WTC11 (cell line): ENCODE results near the gene EXOC6. TPM values are rescaled to one million over a fixed set of nuclear protein-coding genes. Genes with fewer than 3 reads are reported as not detected.

Experiments used
- ATAC-seq: fragments of 200-7000 bp; cut with Tn5 transposase; 2 replicates; pipeline ENCODE4 v1.10.0; 2021; ENCODE audit warnings: mild to moderate bottlenecking, moderate library complexity
- CTCF ChIA-PET: fragments of 300-600 bp; sonication (Branson Sonifier 250); formaldehyde crosslinking; loops from one replicate; lab custom pipeline; 2021; ENCODE audit warnings: antibody characterized with exemption; lab: Charles Lee
- POLR2A ChIA-PET: fragments of 350-600 bp; sonication (Branson Sonifier 250); formaldehyde crosslinking; loops from one replicate; lab custom pipeline; 2021; ENCODE audit warnings: antibody characterized with exemption; lab: Charles Lee
- DNase-seq: peaks from one replicate; pipeline ENCODE4 v3.0.0; 2021; ENCODE audit warnings: low spot score
- H3K27ac Mint-ChIP-seq: 2 replicates; pipeline ENCODE4 v1.8.0; 2021; ENCODE audit warnings: mixed read lengths
- H3K27me3 Mint-ChIP-seq: 2 replicates; pipeline ENCODE4 v1.8.0; 2021; ENCODE audit warnings: low read depth, mild to moderate bottlenecking, moderate library complexity, mixed read lengths
- H3K36me3 Mint-ChIP-seq: 2 replicates; pipeline ENCODE4 v1.8.0; 2021; ENCODE audit warnings: mixed read lengths
- H3K4me1 Mint-ChIP-seq: 2 replicates; pipeline ENCODE4 v1.8.0; 2022; ENCODE audit warnings: mixed read lengths
- H3K4me3 Mint-ChIP-seq: 2 replicates; pipeline ENCODE4 v1.8.0; 2021; ENCODE audit warnings: mild to moderate bottlenecking, moderate library complexity, mixed read lengths
- H3K9me3 Mint-ChIP-seq: 2 replicates; pipeline ENCODE4 v1.8.0; 2021; ENCODE audit warnings: mixed read lengths
- AFF4 ChIP-seq: sonication (generic); formaldehyde crosslinking; IDR thresholded peaks from 2 replicates; pipeline ENCODE4 v1.8.1; 2023; ENCODE audit warnings: mild to moderate bottlenecking, missing genetic modification reagents, borderline replicate concordance
- CREB1 ChIP-seq: sonication (generic); formaldehyde crosslinking; IDR thresholded peaks from 2 replicates; pipeline ENCODE4 v1.8.0; 2023; ENCODE audit warnings: mild to moderate bottlenecking, missing genetic modification reagents
- ETV6 ChIP-seq: sonication (generic); formaldehyde crosslinking; IDR thresholded peaks from 2 replicates; pipeline ENCODE4 v1.8.1; 2022; ENCODE audit warnings: mild to moderate bottlenecking, missing genetic modification reagents
- KAT7 ChIP-seq: sonication (generic); formaldehyde crosslinking; IDR thresholded peaks from 2 replicates; pipeline ENCODE4 v1.8.1; 2023; ENCODE audit warnings: missing genetic modification reagents, mild to moderate bottlenecking, borderline replicate concordance
- PREB ChIP-seq: sonication (generic); formaldehyde crosslinking; IDR thresholded peaks from 2 replicates; pipeline ENCODE4 v1.8.1; 2022; ENCODE audit warnings: mild to moderate bottlenecking, missing genetic modification reagents, moderate library complexity, borderline replicate concordance
- RORB ChIP-seq: fragments of 250-450 bp; sonication (Bioruptor Pico); IDR thresholded peaks from 2 replicates; pipeline ENCODE4 v1.9.0; 2021; ENCODE audit warnings: mild to moderate bottlenecking
- SMAD3 ChIP-seq: sonication (generic); formaldehyde crosslinking; IDR thresholded peaks from 2 replicates; pipeline ENCODE4 v1.8.0; 2022; ENCODE audit warnings: missing genetic modification reagents, mild to moderate bottlenecking, borderline replicate concordance
- SMAD4 ChIP-seq: sonication (generic); formaldehyde crosslinking; IDR thresholded peaks from 2 replicates; pipeline ENCODE4 v1.8.0; 2022; ENCODE audit warnings: mild to moderate bottlenecking, missing genetic modification reagents
- SOX15 ChIP-seq: fragments of 250-450 bp; sonication (Bioruptor Pico); IDR thresholded peaks from 2 replicates; pipeline ENCODE4 v1.9.0; 2021; ENCODE audit warnings: mild to moderate bottlenecking
- SP1 ChIP-seq: sonication (generic); formaldehyde crosslinking; conservative IDR thresholded peaks from 2 replicates; pipeline ENCODE4 v1.8.1; 2022; ENCODE audit warnings: missing genetic modification reagents
- TEAD1 ChIP-seq: sonication (generic); formaldehyde crosslinking; IDR thresholded peaks from 2 replicates; pipeline ENCODE4 v1.8.0; 2022; ENCODE audit warnings: mild to moderate bottlenecking, missing genetic modification reagents
- ZNF121 ChIP-seq: sonication (generic); formaldehyde crosslinking; IDR thresholded peaks from 2 replicates; pipeline ENCODE4 v1.8.0; 2023; ENCODE audit warnings: missing genetic modification reagents
- ZNF416 ChIP-seq: fragments of 250-450 bp; sonication (Bioruptor Pico); IDR thresholded peaks from 2 replicates; pipeline ENCODE4 v1.9.0; 2021; ENCODE audit warnings: mild to moderate bottlenecking, inconsistent platforms
- ZNF671 ChIP-seq: fragments of 250-450 bp; sonication (Bioruptor Pico); IDR thresholded peaks from 2 replicates; pipeline ENCODE4 v1.8.0; 2021; ENCODE audit warnings: mild to moderate bottlenecking
- total RNA-seq: library from RNA; stranded (reverse); gene quantifications from 3 replicates; pipeline ENCODE4 v1.2.3, GENCODE V29; 2021
- TF ChIP-seq, protein P1 (sequence below): fragments of 250-450 bp; sonication (Bioruptor Pico); IDR thresholded peaks from 2 replicates; pipeline ENCODE4 v1.9.0; 2021; ENCODE audit warnings: moderate library complexity, mild to moderate bottlenecking, inconsistent platforms, borderline replicate concordance
- TF ChIP-seq, protein P2 (sequence below): sonication (generic); formaldehyde crosslinking; conservative IDR thresholded peaks from 2 replicates; pipeline ENCODE4 v1.8.1; 2022; ENCODE audit warnings: mild to moderate bottlenecking, missing genetic modification reagents
- TF ChIP-seq, protein P3 (sequence below): fragments of 250-450 bp; sonication (Bioruptor Pico); IDR thresholded peaks from 2 replicates; pipeline ENCODE4 v1.8.0; 2021; ENCODE audit warnings: mild to moderate bottlenecking
- TF ChIP-seq, protein P4 (sequence below): sonication (generic); formaldehyde crosslinking; IDR thresholded peaks from 2 replicates; pipeline ENCODE4 v1.8.1; 2022; ENCODE audit warnings: missing genetic modification reagents, borderline replicate concordance

Gene EXOC6
- total RNA-seq, 1 experiment from 2014 or later: 5.0 TPM

DNA sequence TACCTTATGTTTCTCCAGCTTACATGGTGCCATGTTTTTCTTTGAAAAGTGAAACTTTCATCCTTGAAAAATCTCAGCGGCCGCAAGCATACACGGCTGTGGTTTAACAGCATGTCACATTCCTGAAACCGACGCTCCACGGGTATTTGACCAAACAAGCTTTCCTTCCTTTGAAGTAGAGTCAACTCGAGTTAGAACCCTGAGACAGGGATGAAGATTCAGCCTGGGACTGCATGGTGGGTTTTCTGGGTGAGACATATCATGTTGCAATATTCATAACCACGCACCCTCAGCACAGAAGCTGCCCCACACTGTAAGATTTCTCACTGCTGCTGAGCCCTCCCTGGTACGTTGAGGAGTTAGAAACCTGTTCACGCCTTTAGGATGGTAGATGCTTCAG is 233.5 kb downstream of the EXOC6 start (continued):
- TF ChIP-seq AFF4 (CRISPR knock-in tag) (no peak), SP1 (CRISPR knock-in tag) (no peak), SMAD4 (no peak)
- TF ChIP-seq, all 79 proteins: peak for 0

DNA sequence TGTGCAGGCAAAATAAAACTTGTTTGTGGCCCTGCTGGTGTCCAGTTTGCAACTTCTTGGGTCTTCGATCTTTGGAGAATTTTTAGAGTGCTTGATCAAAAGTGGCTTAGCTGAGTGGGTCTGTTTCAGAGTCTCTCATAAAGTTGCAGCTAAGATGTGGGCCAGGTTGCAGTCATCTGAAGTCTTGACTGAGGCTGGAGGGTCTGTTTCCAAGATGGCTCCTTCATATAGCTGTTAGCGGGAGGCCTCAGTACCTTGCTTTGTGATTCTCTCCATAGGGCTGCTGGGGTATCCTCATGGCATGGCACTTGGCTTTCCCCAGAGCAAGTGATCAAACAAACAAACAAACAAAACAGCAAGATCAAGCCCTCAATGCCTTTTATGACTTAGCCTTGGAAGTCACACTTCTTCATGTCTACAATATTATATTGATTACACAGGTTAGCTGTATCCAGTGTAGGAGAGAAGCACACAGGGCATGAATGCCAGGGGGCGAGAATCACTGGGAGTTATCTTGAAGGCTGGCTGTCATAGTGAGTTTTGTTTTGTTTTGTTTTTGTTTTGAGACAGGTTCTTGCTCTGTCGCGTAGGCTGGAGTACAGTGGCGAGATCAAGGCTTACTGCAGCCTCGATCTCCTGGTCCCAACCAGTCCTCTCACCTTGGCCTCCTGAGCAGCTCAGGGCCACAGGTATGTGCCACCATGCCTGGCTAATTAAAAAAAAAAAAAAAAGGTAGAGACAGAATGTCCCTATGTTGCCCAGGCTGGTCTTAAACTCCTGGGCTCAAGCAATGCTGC is 235.6 kb downstream of the EXOC6 start:
- CTCF ChIA-PET: no interaction called here
- H3K27ac Mint-ChIP-seq: no peak overlapping the region
- ATAC-seq: no peak

DNA sequence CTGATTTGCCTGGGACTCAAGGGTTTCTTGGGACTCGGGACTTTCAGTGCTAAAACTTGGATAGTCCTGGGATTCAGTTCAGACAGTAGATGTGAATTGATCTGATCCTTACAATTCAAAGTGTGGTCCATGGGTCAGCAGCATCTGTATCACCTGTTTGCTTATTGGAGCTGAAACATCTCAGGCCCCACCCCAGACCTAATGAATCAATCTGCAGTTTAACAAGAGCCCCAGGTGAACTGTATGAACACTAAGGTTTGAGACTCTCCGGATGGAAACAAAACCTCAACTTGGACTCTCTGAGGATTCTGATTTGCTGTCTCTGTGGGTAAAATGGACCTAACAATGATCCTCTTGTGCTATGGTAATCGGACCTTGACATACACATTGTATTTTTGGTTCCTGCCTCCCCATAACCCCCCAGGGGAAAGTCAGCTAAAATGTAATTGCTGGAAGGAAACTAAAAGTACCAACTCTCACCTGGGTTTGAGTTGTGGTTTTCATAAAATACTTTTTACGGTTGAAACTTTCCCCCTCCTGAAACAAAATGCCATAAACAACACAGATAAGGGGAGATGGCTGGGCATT is 237.0 kb downstream of the EXOC6 start:
- peaks cover 8% of the 10 kb centered on the region for H3K9me3 Mint-ChIP-seq
- peaks cover 7% of the 10 kb centered on the region for H3K27me3 Mint-ChIP-seq
- ATAC-seq (no peak), DNase-seq (no peak)
- ChIA-PET CTCF (no interaction called here), POLR2A (no interaction called here)
- no peak overlapping the region for H3K27ac Mint-ChIP-seq
- peaks cover 2% of the 10 kb centered on the region; the same call in 1 of the 2 replicates for H3K36me3 Mint-ChIP-seq
- H3K4me3 Mint-ChIP-seq: no peak overlapping the region
- peaks cover 35% of the 10 kb centered on the region for H3K4me1 Mint-ChIP-seq
- TF ChIP-seq KAT7 (CRISPR knock-in tag): no peak
- no peak for TF ChIP-seq SOX15 (CRISPR knock-in tag)
- no peak for TF ChIP-seq AFF4 (CRISPR knock-in tag)
- TF ChIP-seq TEAD1 (CRISPR knock-in tag): no peak
- TF ChIP-seq ZNF121 (CRISPR knock-in tag): no peak
- no peak for TF ChIP-seq SMAD3
- no peak for TF ChIP-seq RORB (CRISPR knock-in tag)
- TF ChIP-seq, protein P1, sequence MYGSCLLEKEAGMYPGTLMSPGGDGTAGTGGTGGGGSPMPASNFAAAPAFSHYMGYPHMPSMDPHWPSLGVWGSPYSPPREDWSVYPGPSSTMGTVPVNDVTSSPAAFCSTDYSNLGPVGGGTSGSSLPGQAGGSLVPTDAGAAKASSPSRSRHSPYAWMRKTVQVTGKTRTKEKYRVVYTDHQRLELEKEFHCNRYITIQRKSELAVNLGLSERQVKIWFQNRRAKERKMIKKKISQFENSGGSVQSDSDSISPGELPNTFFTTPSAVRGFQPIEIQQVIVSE: no peak
- TF ChIP-seq ETV6 (CRISPR knock-in tag): no peak
- TF ChIP-seq ZNF671 (CRISPR knock-in tag): no peak
- no peak for TF ChIP-seq PREB (CRISPR knock-in tag)
- TF ChIP-seq, protein P2, sequence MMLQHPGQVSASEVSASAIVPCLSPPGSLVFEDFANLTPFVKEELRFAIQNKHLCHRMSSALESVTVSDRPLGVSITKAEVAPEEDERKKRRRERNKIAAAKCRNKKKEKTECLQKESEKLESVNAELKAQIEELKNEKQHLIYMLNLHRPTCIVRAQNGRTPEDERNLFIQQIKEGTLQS (CRISPR knock-in tag): no peak

More for the DNA sequence above, 235.6 kb downstream of the EXOC6 start:
- TF ChIP-seq, protein P3, sequence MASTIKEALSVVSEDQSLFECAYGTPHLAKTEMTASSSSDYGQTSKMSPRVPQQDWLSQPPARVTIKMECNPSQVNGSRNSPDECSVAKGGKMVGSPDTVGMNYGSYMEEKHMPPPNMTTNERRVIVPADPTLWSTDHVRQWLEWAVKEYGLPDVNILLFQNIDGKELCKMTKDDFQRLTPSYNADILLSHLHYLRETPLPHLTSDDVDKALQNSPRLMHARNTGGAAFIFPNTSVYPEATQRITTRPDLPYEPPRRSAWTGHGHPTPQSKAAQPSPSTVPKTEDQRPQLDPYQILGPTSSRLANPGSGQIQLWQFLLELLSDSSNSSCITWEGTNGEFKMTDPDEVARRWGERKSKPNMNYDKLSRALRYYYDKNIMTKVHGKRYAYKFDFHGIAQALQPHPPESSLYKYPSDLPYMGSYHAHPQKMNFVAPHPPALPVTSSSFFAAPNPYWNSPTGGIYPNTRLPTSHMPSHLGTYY (CRISPR knock-in tag): no peak
- TF ChIP-seq ZNF416 (CRISPR knock-in tag): no peak
- no peak for TF ChIP-seq CREB1
- TF ChIP-seq, protein P4, sequence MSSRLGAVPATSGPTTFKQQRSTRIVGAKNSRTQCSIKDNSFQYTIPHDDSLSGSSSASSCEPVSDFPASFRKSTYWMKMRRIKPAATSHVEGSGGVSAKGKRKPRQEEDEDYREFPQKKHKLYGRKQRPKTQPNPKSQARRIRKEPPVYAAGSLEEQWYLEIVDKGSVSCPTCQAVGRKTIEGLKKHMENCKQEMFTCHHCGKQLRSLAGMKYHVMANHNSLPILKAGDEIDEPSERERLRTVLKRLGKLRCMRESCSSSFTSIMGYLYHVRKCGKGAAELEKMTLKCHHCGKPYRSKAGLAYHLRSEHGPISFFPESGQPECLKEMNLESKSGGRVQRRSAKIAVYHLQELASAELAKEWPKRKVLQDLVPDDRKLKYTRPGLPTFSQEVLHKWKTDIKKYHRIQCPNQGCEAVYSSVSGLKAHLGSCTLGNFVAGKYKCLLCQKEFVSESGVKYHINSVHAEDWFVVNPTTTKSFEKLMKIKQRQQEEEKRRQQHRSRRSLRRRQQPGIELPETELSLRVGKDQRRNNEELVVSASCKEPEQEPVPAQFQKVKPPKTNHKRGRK (CRISPR knock-in tag): no peak
- Mint-ChIP-seq H3K4me3 (no peak overlapping the region), H3K36me3 (no peaks in the 10 kb centered on the region), H3K27me3 (peaks cover 17% of the 10 kb centered on the region), H3K4me1 (peaks cover 37% of the 10 kb centered on the region), H3K9me3 (peaks cover 3% of the 10 kb centered on the region; the same call in 1 of the 2 replicates)
- POLR2A ChIA-PET: no interaction called here
- DNase-seq: no peak
